HFF-Myc (cell line): ENCODE measurements around the gene CXCR4.

ENCODE experiments used
- DNase-seq: peaks from one replicate; pipeline ENCODE4 v3.0.0-alpha.2; 2011; ENCODE audit warnings: low read depth; ENCODE audit errors: extremely low read depth
- H3K4me3 ChIP-seq: replicated peaks from 2 replicates; pipeline ENCODE4 v1.5.1; 2011; ENCODE audit warnings: low read depth, mild to moderate bottlenecking, control low read depth, low read length
- CTCF ChIP-seq: IDR thresholded peaks from 2 replicates; pipeline ENCODE4 v1.5.1; 2012; ENCODE audit warnings: mild to moderate bottlenecking, low read depth, low read length, control low read depth; ENCODE audit errors: missing control alignments

The CXCR4 gene

GRCh38 chr2:136122661-136123060 is 4.7 kb upstream of the CXCR4 start:
- no peak for TF ChIP-seq CTCF
- no peak for DNase-seq
- no peak overlapping the region for H3K4me3 ChIP-seq

GRCh38 chr2:136121204-136121910 is 3.4 kb upstream of the CXCR4 start:
- H3K4me3 ChIP-seq, result no peak overlapping the region
- no peak for TF ChIP-seq CTCF
- no peak for DNase-seq

GRCh38 chr2:136119717-136120675 is 2.0 kb upstream of the CXCR4 start:
- no peak overlapping the region for H3K4me3 ChIP-seq
- no peak for DNase-seq
- no peak for TF ChIP-seq CTCF

- no peak overlapping the region for H3K4me3 ChIP-seq
- DNase-seq, result no peak
- no peak for TF ChIP-seq CTCF
These were observed 1.1 kb upstream of the CXCR4 start for GRCh38 chr2:136118819-136119716.

- DNase-seq, result no peak
- no peak for TF ChIP-seq CTCF
- H3K4me3 ChIP-seq, result peak overlapping the region; percentile 12; the same call in 1 of the 2 replicates
These were observed 533 bp downstream of the CXCR4 start for GRCh38 chr2:136117391-136117841.

- DNase-seq, result no peak
- peak overlapping the region; percentile 12; the same call in 1 of the 2 replicates for H3K4me3 ChIP-seq
- no peak for TF ChIP-seq CTCF
These were observed 1.0 kb downstream of the CXCR4 start for GRCh38 chr2:136116813-136117390.
